EH (cell line): Measurements from ENCODE around the gene SHISA6.

Experiments
- DNase-seq: peaks from one replicate; pipeline ENCODE4 v3.0.0-alpha.2; 2015; ENCODE audit warnings: low read depth

The SHISA6 gene

GRCh38 chr17:11459861-11460331 lies 218.9 kb downstream of the SHISA6 start:
- no peak for DNase-seq

GRCh38 chr17:11461993-11462548 lies 221.1 kb downstream of the SHISA6 start:
- DNase-seq = no peak

- no peak for DNase-seq
These were observed 226.6 kb downstream of the SHISA6 start for GRCh38 chr17:11467639-11468038.

- DNase-seq = no peak
These were observed 244.5 kb downstream of the SHISA6 start for GRCh38 chr17:11485336-11486100.

- no peak for DNase-seq
These were observed 245.3 kb downstream of the SHISA6 start for GRCh38 chr17:11486101-11486867.

- no peak for DNase-seq
These were observed 245.9 kb downstream of the SHISA6 start for GRCh38 chr17:11486868-11487310.

- DNase-seq = no peak
These were observed 246.5 kb downstream of the SHISA6 start for GRCh38 chr17:11487469-11487868.

- DNase-seq = no peak
These were observed 247.4 kb downstream of the SHISA6 start for GRCh38 chr17:11488407-11488806.

GRCh38 chr17:11490171-11490755 lies 249.2 kb downstream of the SHISA6 start:
- no peak for DNase-seq

- no peak for DNase-seq
These were observed 251.5 kb downstream of the SHISA6 start for GRCh38 chr17:11492511-11492910.

GRCh38 chr17:11493936-11494335 lies 252.9 kb downstream of the SHISA6 start:
- no peak for DNase-seq

GRCh38 chr17:11495613-11496012 lies 254.6 kb downstream of the SHISA6 start:
- DNase-seq = no peak

- DNase-seq = no peak
These were observed 258.9 kb downstream of the SHISA6 start for GRCh38 chr17:11499881-11500280.

- DNase-seq = no peak
These were observed 262.5 kb downstream of the SHISA6 start for GRCh38 chr17:11503308-11504035.

- peak; percentile 2 for DNase-seq
These were observed 265.6 kb downstream of the SHISA6 start for GRCh38 chr17:11506635-11507034.

GRCh38 chr17:11511696-11512095 lies 270.7 kb downstream of the SHISA6 start:
- DNase-seq = no peak

- no peak for DNase-seq
These were observed 273.6 kb downstream of the SHISA6 start for GRCh38 chr17:11514565-11514964.

GRCh38 chr17:11514981-11515680 lies 274.1 kb downstream of the SHISA6 start:
- no peak for DNase-seq

- DNase-seq = no peak
These were observed 274.9 kb downstream of the SHISA6 start for GRCh38 chr17:11515901-11516300.

GRCh38 chr17:11535231-11535630 lies 294.2 kb downstream of the SHISA6 start:
- DNase-seq = no peak

- DNase-seq = no peak
These were observed 297.4 kb downstream of the SHISA6 start for GRCh38 chr17:11538366-11538765.
